NB4 (cell line): Measurements from ENCODE around the gene ITPR2.
"Not testable (repeated sequence)": the region's sequence is repeated elsewhere in the genome, so short reads cannot be mapped to it uniquely, and the experiment has no call there.

ENCODE experiments used
- DNase-seq: peaks from one replicate; pipeline ENCODE4 v3.0.0; 2010; ENCODE audit warnings: low read depth
- H3K4me3 ChIP-seq: one replicate; pipeline ENCODE4 v1.5.1; 2011; ENCODE audit warnings: mild to moderate bottlenecking, low read depth, low read length, moderate library complexity
- CTCF ChIP-seq: IDR thresholded peaks from one replicate; pipeline ENCODE4 v1.5.1; 2012; ENCODE audit warnings: low read depth, low read length
- MAX ChIP-seq: IDR thresholded peaks from 2 replicates; pipeline ENCODE4 v1.6.1; 2011; ENCODE audit warnings: low read depth, low read length
- MYC ChIP-seq: IDR thresholded peaks from 2 replicates; pipeline ENCODE4 v1.6.1; 2011; ENCODE audit warnings: low read depth, low read length
- POLR2A ChIP-seq: IDR thresholded peaks from 2 replicates; pipeline ENCODE4 v1.6.1; 2011; ENCODE audit warnings: mild to moderate bottlenecking; ENCODE audit not compliant: insufficient read length; ENCODE audit errors: extremely low read depth

ITPR2 gene

GRCh38 chr12:26524862-26525465 is 308.0 kb downstream of the ITPR2 start:
- no peak overlapping the region for H3K4me3 ChIP-seq
- peak; percentile 78 for DNase-seq
- TF ChIP-seq POLR2A (no peak), MAX (no peak), CTCF (peak; percentile 95), MYC (no peak)

GRCh38 chr12:26523708-26524150 is 309.3 kb downstream of the ITPR2 start:
- no peak overlapping the region for H3K4me3 ChIP-seq
- peak; percentile 37 for TF ChIP-seq POLR2A
- TF ChIP-seq CTCF, result no peak
- TF ChIP-seq MYC, result peak; percentile 100
- TF ChIP-seq MAX, result peak; percentile 100
- peak; percentile 100 for DNase-seq

GRCh38 chr12:26520869-26521268 is 312.1 kb downstream of the ITPR2 start:
- TF ChIP-seq MAX (no peak), MYC (no peak), POLR2A (no peak), CTCF (no peak)
- DNase-seq, result no peak
- no peak overlapping the region for H3K4me3 ChIP-seq

GRCh38 chr12:26520109-26520508 is 312.9 kb downstream of the ITPR2 start:
- TF ChIP-seq CTCF (no peak), POLR2A (no peak), MYC (no peak), MAX (no peak)
- peak; percentile 29 for DNase-seq
- H3K4me3 ChIP-seq, result no peak overlapping the region

- no peak for DNase-seq
- TF ChIP-seq MYC (no peak), CTCF (no peak), MAX (no peak), POLR2A (no peak)
- H3K4me3 ChIP-seq, result no peak overlapping the region
Observed at GRCh38 chr12:26519462-26519861, 313.5 kb downstream of the ITPR2 start.

GRCh38 chr12:26517320-26517719 is 315.7 kb downstream of the ITPR2 start:
- not testable (repeated sequence) for DNase-seq, H3K4me3 ChIP-seq
